ENCODE data around the gene C2orf49. TPM values are rescaled to one million over a fixed set of nuclear protein-coding genes. Genes with fewer than 3 reads are reported as not detected.

The C2orf49 gene
- total and polyA plus RNA-seq, 2 donors (not counting 1 experiment from before 2014, with no cell fraction given): 7.5 to 29.3 TPM

- Histone ChIP-seq H3K27me3 (replicated peaks in 1 of 4; ENCODE audit: control extremely low read depth in 1 of 4, control insufficient read depth in 3 of 4, insufficient read depth in 4 of 4, low read length in 3 of 4) (no peaks in the 10 kb centered on the region), H3K4me1 (ENCODE audit: control insufficient read depth in 2 of 2, insufficient read depth in 2 of 2, low read length in 2 of 2) (no peaks in the 10 kb centered on the region), H4K20me1 (ENCODE audit: control insufficient read depth, insufficient read depth, low read length, poor library complexity, severe bottlenecking) (no peaks in the 10 kb centered on the region), H2AFZ (ENCODE audit: insufficient read depth, low read depth, low read length, poor library complexity, severe bottlenecking) (no peak overlapping the region), H3K79me2 (ENCODE audit: control insufficient read depth, insufficient read depth, low read length) (no peaks in the 10 kb centered on the region), H3K27ac (ENCODE audit: low read length in 2 of 2) (no peak overlapping the region), H3K9ac (ENCODE audit: low read length) (no peak overlapping the region), H3K9me3 (ENCODE audit: control extremely low read depth in 1 of 3, control insufficient read depth in 2 of 3, insufficient read depth in 1 of 3, low read length in 2 of 3) (no peaks in the 10 kb centered on the region), H3K4me3 (ENCODE audit: control extremely low read depth in 1 of 5, extremely low read depth in 1 of 5, insufficient read depth in 1 of 5, low read depth in 2 of 5, low read length in 4 of 5) (no peak overlapping the region), H3K36me3 (replicated peaks in 1 of 2; ENCODE audit: control extremely low read depth in 1 of 2, control insufficient read depth in 1 of 2, extremely low read depth in 1 of 2, insufficient read depth in 2 of 2, low read length in 1 of 2) (no peaks in the 10 kb centered on the region), H3K4me2 (replicated peaks; ENCODE audit: low read depth, low read length, poor library complexity, severe bottlenecking) (no peak overlapping the region)
- POLR2A ChIA-PET: no interaction called here
- CTCF ChIA-PET: no interaction called here
- Mint-ChIP-seq H3K4me1 (no peaks in the 10 kb centered on the region), H3K4me3 (no peak overlapping the region), H3K9me3 (ENCODE audit: insufficient read depth) (no peaks in the 10 kb centered on the region), H3K27ac (no peak overlapping the region), H3K27me3 (no peaks in the 10 kb centered on the region)
- no peak for TF ChIP-seq CTCF (IDR thresholded peaks at IDR 0.05)
- no peak for TF ChIP-seq EZH2 (IDR thresholded peaks at IDR 0.05; ENCODE audit: borderline replicate concordance, insufficient read depth, low read depth, low read length, poor library complexity, severe bottlenecking)
- 90% methylated on average over 4 of the region's 4 CpGs for WGBS (ENCODE audit: insufficient coverage)
- no peak for DNase-seq
- no peak for ATAC-seq (ENCODE audit: low read depth)
- intact Hi-C loops (cut with micrococcal nuclease): no loop called here
Measured at GRCh38 chr2:105378921-105379383, 41.6 kb downstream of the C2orf49 start.

GRCh38 chr2:105379741-105380186, 42.4 kb downstream of the C2orf49 start:
- Histone ChIP-seq H3K4me2 (replicated peaks; ENCODE audit: low read depth, low read length, poor library complexity, severe bottlenecking) (no peak overlapping the region), H4K20me1 (ENCODE audit: control insufficient read depth, insufficient read depth, low read length, poor library complexity, severe bottlenecking) (no peaks in the 10 kb centered on the region), H3K27me3 (replicated peaks in 1 of 4; ENCODE audit: control extremely low read depth in 1 of 4, control insufficient read depth in 3 of 4, insufficient read depth in 4 of 4, low read length in 3 of 4) (no peaks in the 10 kb centered on the region), H3K79me2 (ENCODE audit: control insufficient read depth, insufficient read depth, low read length) (no peaks in the 10 kb centered on the region), H2AFZ (ENCODE audit: insufficient read depth, low read depth, low read length, poor library complexity, severe bottlenecking) (no peak overlapping the region), H3K9ac (ENCODE audit: low read length) (no peak overlapping the region), H3K9me3 (ENCODE audit: control extremely low read depth in 1 of 3, control insufficient read depth in 2 of 3, insufficient read depth in 1 of 3, low read length in 2 of 3) (no peaks in the 10 kb centered on the region), H3K4me3 (ENCODE audit: control extremely low read depth in 1 of 5, extremely low read depth in 1 of 5, insufficient read depth in 1 of 5, low read depth in 2 of 5, low read length in 4 of 5) (no peak overlapping the region), H3K36me3 (replicated peaks in 1 of 2; ENCODE audit: control extremely low read depth in 1 of 2, control insufficient read depth in 1 of 2, extremely low read depth in 1 of 2, insufficient read depth in 2 of 2, low read length in 1 of 2) (no peaks in the 10 kb centered on the region), H3K27ac (ENCODE audit: low read length in 2 of 2) (no peak overlapping the region), H3K4me1 (ENCODE audit: control insufficient read depth in 2 of 2, insufficient read depth in 2 of 2, low read length in 2 of 2) (no peaks in the 10 kb centered on the region)
- DNase-seq (no peak), ATAC-seq (ENCODE audit: low read depth) (no peak)
- no peak overlapping the region for H3K4me3 Mint-ChIP-seq
- no peak overlapping the region for H3K27ac Mint-ChIP-seq
- POLR2A ChIA-PET: no interaction called here
- WGBS (ENCODE audit: insufficient coverage): 100% methylated on average over 2 of the region's 7 CpGs
- no peaks in the 10 kb centered on the region for H3K4me1 Mint-ChIP-seq
- TF ChIP-seq CTCF (IDR thresholded peaks at IDR 0.05) (no peak), EZH2 (IDR thresholded peaks at IDR 0.05; ENCODE audit: borderline replicate concordance, insufficient read depth, low read depth, low read length, poor library complexity, severe bottlenecking) (no peak)
- intact Hi-C loops (cut with micrococcal nuclease): no loop called here
- CTCF ChIA-PET: no interaction called here
- H3K27me3 Mint-ChIP-seq: no peaks in the 10 kb centered on the region
- H3K9me3 Mint-ChIP-seq (ENCODE audit: insufficient read depth): no peaks in the 10 kb centered on the region

Measured in B cell (primary cell).